Mesenchymal stem cell (in vitro differentiated cells and primary cell): Measurements from ENCODE around the gene LRTM2.

Source experiments
- DNase-seq: peaks from one replicate; pipeline ENCODE4 v3.0.0-alpha.2; 2013
- H2AFZ ChIP-seq: one replicate; pipeline ENCODE4 v1.6.1; 2013; ENCODE audit warnings: low read depth, mild to moderate bottlenecking, control low read depth, inconsistent platforms, low read length, moderate library complexity
- H2AK5ac ChIP-seq: 2 replicates; pipeline ENCODE4 v1.6.1; 2013; ENCODE audit warnings: low read length, moderate library complexity, mild to moderate bottlenecking, inconsistent platforms; ENCODE audit not compliant: severe bottlenecking
- H2BK120ac ChIP-seq: one replicate; pipeline ENCODE4 v1.6.1; 2013; ENCODE audit warnings: low read depth, mild to moderate bottlenecking, inconsistent platforms, low read length, moderate library complexity
- H2BK12ac ChIP-seq, 2 experiments: one replicate each; pipeline ENCODE4 v1.6.1; 2013; ENCODE audit warnings: inconsistent platforms in 2 of 2, low read length in 2 of 2, mild to moderate bottlenecking in 2 of 2, moderate library complexity in 2 of 2, control low read depth in 1 of 2
- H2BK15ac ChIP-seq: one replicate; pipeline ENCODE4 v1.6.1; 2013; ENCODE audit warnings: mild to moderate bottlenecking, low read depth, inconsistent platforms; ENCODE audit not compliant: poor library complexity, severe bottlenecking
- H2BK5ac ChIP-seq: 2 replicates; pipeline ENCODE4 v1.6.1; 2013; ENCODE audit warnings: low read depth, mild to moderate bottlenecking, low read length, control low read depth, inconsistent platforms; ENCODE audit not compliant: poor library complexity, severe bottlenecking
- H3K14ac ChIP-seq, 2 experiments: one replicate each; pipeline ENCODE4 v1.6.1; 2013; ENCODE audit warnings: inconsistent platforms in 2 of 2, low read length in 2 of 2, control low read depth in 1 of 2, mild to moderate bottlenecking in 1 of 2, moderate library complexity in 1 of 2
- H3K18ac ChIP-seq, 2 experiments: one replicate each; pipeline ENCODE4 v1.6.1; 2013; ENCODE audit warnings: inconsistent platforms in 2 of 2, low read length in 2 of 2, control low read depth in 1 of 2, low read depth in 1 of 2, mild to moderate bottlenecking in 1 of 2
- H3K23ac ChIP-seq, 2 experiments: one replicate each; pipeline ENCODE4 v1.6.1; 2013; ENCODE audit warnings: inconsistent platforms in 2 of 2, low read length in 2 of 2, mild to moderate bottlenecking in 2 of 2, moderate library complexity in 2 of 2, control low read depth in 1 of 2
- H3K27ac ChIP-seq: 2 replicates; pipeline ENCODE4 v1.5.1; 2013; ENCODE audit warnings: mild to moderate bottlenecking, moderate library complexity, low read length, control low read depth, inconsistent platforms; ENCODE audit not compliant: poor library complexity, severe bottlenecking
- H3K27me3 ChIP-seq, 2 experiments: 2 replicates each; pipeline versions ENCODE4 v1.6.1 to v1.7.0; 2013; ENCODE audit warnings: low read length in 2 of 2, mild to moderate bottlenecking in 2 of 2, moderate library complexity in 2 of 2, control low read depth in 1 of 2, inconsistent platforms in 1 of 2; ENCODE audit not compliant: control insufficient read depth in 1 of 2, insufficient read depth in 1 of 2
- H3K36me3 ChIP-seq, 2 experiments: 2 replicates each; pipeline versions ENCODE4 v1.6.1 to v1.7.0; 2013; ENCODE audit warnings: low read length in 2 of 2, control low read depth in 1 of 2, inconsistent platforms in 1 of 2, low read depth in 1 of 2, mild to moderate bottlenecking in 1 of 2; ENCODE audit not compliant: insufficient read depth in 2 of 2, control insufficient read depth in 1 of 2
- H3K4ac ChIP-seq, 2 experiments: one replicate each; pipeline ENCODE4 v1.6.1; 2013; ENCODE audit warnings: inconsistent platforms in 2 of 2, low read length in 2 of 2, mild to moderate bottlenecking in 2 of 2, moderate library complexity in 2 of 2, control low read depth in 1 of 2, low read depth in 1 of 2
- H3K4me1 ChIP-seq: 2 replicates; pipeline ENCODE4 v1.6.1; 2013; ENCODE audit warnings: low read depth, low read length, control low read depth; ENCODE audit not compliant: control insufficient read depth, insufficient read depth
- H3K4me2 ChIP-seq: 2 replicates; pipeline ENCODE4 v1.6.1; 2013; ENCODE audit warnings: low read length, mild to moderate bottlenecking, inconsistent platforms; ENCODE audit not compliant: poor library complexity, severe bottlenecking
- H3K4me3 ChIP-seq, 2 experiments: 2 replicates each; pipeline versions ENCODE4 v1.5.1 to v1.7.0; 2013; ENCODE audit warnings: low read length in 2 of 2, mild to moderate bottlenecking in 2 of 2, control low read depth in 1 of 2, low read depth in 1 of 2; ENCODE audit not compliant: insufficient read depth in 1 of 2
- H3K79me1 ChIP-seq: replicated peaks from 2 replicates; pipeline ENCODE4 v1.6.1; 2013; ENCODE audit warnings: mild to moderate bottlenecking, control low read depth, low read length, inconsistent platforms; ENCODE audit not compliant: poor library complexity, severe bottlenecking
- H3K9ac ChIP-seq: 2 replicates; pipeline ENCODE4 v1.7.0; 2013; ENCODE audit warnings: mild to moderate bottlenecking, low read length, moderate library complexity
- H3K9me3 ChIP-seq: 2 replicates; pipeline ENCODE4 v1.7.0; 2013; ENCODE audit warnings: mild to moderate bottlenecking, low read length; ENCODE audit not compliant: control insufficient read depth
- H4K8ac ChIP-seq: one replicate; pipeline ENCODE4 v1.6.1; 2013; ENCODE audit warnings: inconsistent platforms, mild to moderate bottlenecking, low read length, moderate library complexity
- H4K91ac ChIP-seq: one replicate; pipeline ENCODE4 v1.6.1; 2013; ENCODE audit warnings: mild to moderate bottlenecking, low read length, inconsistent platforms
- WGBS: methylation state at CpG from one replicate; pipeline ENCODE4 v1.1.7; 2013; ENCODE audit warnings: mixed read lengths; 5-methylcytosine and 5-hydroxymethylcytosine counted together

The LRTM2 gene

GRCh38 chr12:1804545-1805332 lies 15.6 kb upstream of the LRTM2 start:
- Histone ChIP-seq H2AK5ac (peak overlapping the region; percentile 20), H3K4ac (peak overlapping the region; percentile 20 to 85), H4K91ac (peak overlapping the region; percentile 52), H4K8ac (peak overlapping the region; percentile 95), H3K27me3 (peaks cover 0 to 6% of the 10 kb centered on the region in 2 experiments), H2BK15ac (peak overlapping the region; percentile 44), H2AFZ (peak overlapping the region; percentile 36), H3K4me1 (peaks cover 4% of the 10 kb centered on the region), H3K9ac (no peak overlapping the region), H2BK12ac (no peak overlapping the region), H2BK5ac (no peak overlapping the region), H3K4me3 (no peak overlapping the region), H3K4me2 (no peak overlapping the region), H3K36me3 (no peaks in the 10 kb centered on the region), H3K79me1 (no peaks in the 10 kb centered on the region), H3K23ac (peak overlapping the region in 1 of 2 experiments; percentile 75), H3K18ac (peak overlapping the region; percentile 77 to 90), H2BK120ac (peak overlapping the region; percentile 39), H3K27ac (no peak overlapping the region), H3K14ac (no peak overlapping the region), H3K9me3 (no peaks in the 10 kb centered on the region)
- peak; percentile 88 for DNase-seq
- WGBS = 55% methylated on average over 25 of the region's 25 CpGs

GRCh38 chr12:1805441-1806081 lies 14.8 kb upstream of the LRTM2 start:
- H2AFZ ChIP-seq = no peak overlapping the region
- peak overlapping the region in 1 of 2 experiments; percentile 4 for H2BK12ac ChIP-seq
- H2BK120ac ChIP-seq = no peak overlapping the region
- no peak overlapping the region for H2BK5ac ChIP-seq
- no peak overlapping the region for H3K23ac ChIP-seq
- no peak for DNase-seq
- H3K27me3 ChIP-seq = peaks cover 0 to 7% of the 10 kb centered on the region in 2 experiments
- H3K79me1 ChIP-seq = no peaks in the 10 kb centered on the region
- no peak overlapping the region for H3K9ac ChIP-seq
- no peak overlapping the region for H3K14ac ChIP-seq
- H4K91ac ChIP-seq = peak overlapping the region; percentile 19
- 91% methylated on average over 16 of the region's 16 CpGs for WGBS
- H3K27ac ChIP-seq = no peak overlapping the region
- no peak overlapping the region for H2BK15ac ChIP-seq
- H3K36me3 ChIP-seq = no peaks in the 10 kb centered on the region
- H3K9me3 ChIP-seq = no peaks in the 10 kb centered on the region
- H3K4me2 ChIP-seq = no peak overlapping the region
- no peak overlapping the region for H3K4me3 ChIP-seq
- no peak overlapping the region for H3K4ac ChIP-seq
- H2AK5ac ChIP-seq = no peak overlapping the region
- H3K4me1 ChIP-seq = peaks cover 4% of the 10 kb centered on the region
- H3K18ac ChIP-seq = no peak overlapping the region
- H4K8ac ChIP-seq = peak overlapping the region; percentile 95

GRCh38 chr12:1806301-1807086 lies 13.9 kb upstream of the LRTM2 start:
- Histone ChIP-seq H2BK120ac (no peak overlapping the region), H2BK5ac (no peak overlapping the region)
- 80% methylated on average over 7 of the region's 7 CpGs for WGBS

More at GRCh38 chr12:1806301-1807086, 13.9 kb upstream of the LRTM2 start:
- no peaks in the 10 kb centered on the region for H3K79me1 ChIP-seq
- no peak overlapping the region for H3K18ac ChIP-seq
- DNase-seq = no peak
- no peak overlapping the region for H2AFZ ChIP-seq
- no peak overlapping the region for H2AK5ac ChIP-seq
- H3K23ac ChIP-seq = no peak overlapping the region
- H2BK12ac ChIP-seq = no peak overlapping the region
- H3K9ac ChIP-seq = no peak overlapping the region
- peaks cover 0 to 9% of the 10 kb centered on the region in 2 experiments for H3K27me3 ChIP-seq
- no peak overlapping the region for H4K91ac ChIP-seq
- H3K4ac ChIP-seq = no peak overlapping the region
- H3K4me3 ChIP-seq = no peak overlapping the region
- H3K14ac ChIP-seq = no peak overlapping the region
- H2BK15ac ChIP-seq = no peak overlapping the region
- H3K4me1 ChIP-seq = peaks cover 7% of the 10 kb centered on the region
- H3K36me3 ChIP-seq = no peaks in the 10 kb centered on the region
- no peak overlapping the region for H3K27ac ChIP-seq
- no peak overlapping the region for H3K4me2 ChIP-seq
- H4K8ac ChIP-seq = no peak overlapping the region
- H3K9me3 ChIP-seq = no peaks in the 10 kb centered on the region
